OCI-LY1 (cell line): ENCODE measurements around the gene NLN.

Experiments used
- EZH2 ChIP-seq: fragments of 200-600 bp; sonication (generic), shearing (Covaris generic); IDR thresholded peaks from 2 replicates; pipeline ENCODE4 v1.8.0; 2017; ENCODE audit warnings: borderline replicate concordance, mixed run types, mild to moderate bottlenecking, antibody characterized with exemption, low read length, moderate library complexity, mixed read lengths
- TF ChIP-seq, protein P1 (sequence below): fragments of 200-600 bp; sonication (generic), shearing (Covaris generic); IDR thresholded peaks from 2 replicates; pipeline ENCODE4 v1.5.1; 2017; ENCODE audit warnings: mild to moderate bottlenecking, antibody characterized with exemption, low read length, moderate library complexity, mixed read lengths

- no peak for TF ChIP-seq EZH2
- TF ChIP-seq, protein P1, sequence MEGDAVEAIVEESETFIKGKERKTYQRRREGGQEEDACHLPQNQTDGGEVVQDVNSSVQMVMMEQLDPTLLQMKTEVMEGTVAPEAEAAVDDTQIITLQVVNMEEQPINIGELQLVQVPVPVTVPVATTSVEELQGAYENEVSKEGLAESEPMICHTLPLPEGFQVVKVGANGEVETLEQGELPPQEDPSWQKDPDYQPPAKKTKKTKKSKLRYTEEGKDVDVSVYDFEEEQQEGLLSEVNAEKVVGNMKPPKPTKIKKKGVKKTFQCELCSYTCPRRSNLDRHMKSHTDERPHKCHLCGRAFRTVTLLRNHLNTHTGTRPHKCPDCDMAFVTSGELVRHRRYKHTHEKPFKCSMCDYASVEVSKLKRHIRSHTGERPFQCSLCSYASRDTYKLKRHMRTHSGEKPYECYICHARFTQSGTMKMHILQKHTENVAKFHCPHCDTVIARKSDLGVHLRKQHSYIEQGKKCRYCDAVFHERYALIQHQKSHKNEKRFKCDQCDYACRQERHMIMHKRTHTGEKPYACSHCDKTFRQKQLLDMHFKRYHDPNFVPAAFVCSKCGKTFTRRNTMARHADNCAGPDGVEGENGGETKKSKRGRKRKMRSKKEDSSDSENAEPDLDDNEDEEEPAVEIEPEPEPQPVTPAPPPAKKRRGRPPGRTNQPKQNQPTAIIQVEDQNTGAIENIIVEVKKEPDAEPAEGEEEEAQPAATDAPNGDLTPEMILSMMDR: no peak
These were observed 101.9 kb downstream of the NLN start for GRCh38 chr5:65823845-65824445.
